Neural cell (in vitro differentiated cells): Measurements from ENCODE around the gene RNU7-1. TPM values are rescaled to one million over a fixed set of nuclear protein-coding genes. Genes with fewer than 3 reads are reported as not detected.

Experiments
- H2AFZ ChIP-seq: fragments of 200-600, 300-800 bp; sonication (generic), shearing (Covaris generic); 2 replicates; pipeline ENCODE4 v1.6.0; 2014; ENCODE audit warnings: low read depth, mild to moderate bottlenecking, antibody characterized with exemption, low read length, moderate library complexity
- H3F3A ChIP-seq: fragments of 200-600 bp; shearing (Covaris generic); 2 replicates; pipeline ENCODE4 v1.6.1; 2016; ENCODE audit warnings: mild to moderate bottlenecking, moderate library complexity, mixed read lengths, antibody characterized with exemption, low read length; ENCODE audit not compliant: insufficient read depth, poor library complexity, severe bottlenecking
- H3K27ac ChIP-seq: fragments of 200-600, 300-800 bp; sonication (generic), shearing (Covaris generic); 2 replicates; pipeline ENCODE4 v1.5.1; 2014; ENCODE audit warnings: mild to moderate bottlenecking, low read length, moderate library complexity
- H3K27me3 ChIP-seq: fragments of 300-800, 200-600 bp; sonication (generic), shearing (Covaris generic); 2 replicates; pipeline ENCODE4 v1.6.0; 2014; ENCODE audit warnings: mild to moderate bottlenecking, low read depth, low read length, moderate library complexity; ENCODE audit not compliant: insufficient read depth
- H3K36me3 ChIP-seq: fragments of 300-800, 200-600 bp; sonication (generic), shearing (Covaris generic); 2 replicates; pipeline ENCODE4 v1.5.1; 2014; ENCODE audit warnings: mild to moderate bottlenecking, antibody characterized with exemption, low read length, moderate library complexity; ENCODE audit not compliant: insufficient read depth
- H3K4me2 ChIP-seq: fragments of 300-800, 200-600 bp; sonication (generic), shearing (Covaris generic); 2 replicates; pipeline ENCODE4 v1.6.0; 2014; ENCODE audit warnings: mild to moderate bottlenecking, low read length
- H3K4me3 ChIP-seq: fragments of 300-800, 200-600 bp; sonication (generic), shearing (Covaris generic); 2 replicates; pipeline ENCODE4 v1.5.1; 2014; ENCODE audit warnings: mild to moderate bottlenecking, low read length, moderate library complexity
- H3K79me2 ChIP-seq: fragments of 200-600 bp; shearing (Covaris generic); replicated peaks from 2 replicates; pipeline ENCODE4 v1.6.0; 2014; ENCODE audit warnings: mild to moderate bottlenecking, low read length, moderate library complexity; ENCODE audit not compliant: insufficient read depth
- H3K9ac ChIP-seq: fragments of 300-800, 200-600 bp; sonication (generic), shearing (Covaris generic); 2 replicates; pipeline ENCODE4 v1.6.1; 2016; ENCODE audit warnings: mild to moderate bottlenecking, low read length, mixed read lengths
- H3K9me2 ChIP-seq: fragments of 200-600 bp; shearing (Covaris generic); 2 replicates; pipeline ENCODE4 v1.6.1; 2016; ENCODE audit warnings: mild to moderate bottlenecking, low read length, mixed read lengths; ENCODE audit not compliant: insufficient read depth
- H3K9me3 ChIP-seq: fragments of 200-600, 300-800 bp; sonication (generic), shearing (Covaris generic); 2 replicates; pipeline ENCODE4 v1.6.1; 2016; ENCODE audit warnings: mild to moderate bottlenecking, mixed run types, low read length, moderate library complexity, mixed read lengths
- H4K20me1 ChIP-seq: fragments of 200-600 bp; shearing (Covaris generic); 2 replicates; pipeline ENCODE4 v1.6.1; 2016; ENCODE audit warnings: mild to moderate bottlenecking, mixed run types; ENCODE audit not compliant: insufficient read depth
- EP300 ChIP-seq: fragments of 450-650 bp; conservative IDR thresholded peaks from 2 replicates; pipeline ENCODE4 v1.6.1; 2014; ENCODE audit warnings: antibody characterized with exemption, mild to moderate bottlenecking, moderate library complexity; ENCODE audit not compliant: poor library complexity, severe bottlenecking
- EZH2 ChIP-seq: fragments of 200-600, 300-800 bp; shearing (Covaris generic), sonication (generic); IDR thresholded peaks from 2 replicates; pipeline ENCODE4 v1.6.1; 2014; ENCODE audit warnings: antibody characterized with exemption, low read length, borderline replicate concordance, mild to moderate bottlenecking; ENCODE audit not compliant: insufficient read depth, poor library complexity, severe bottlenecking
- MXI1 ChIP-seq: fragments of 450-650 bp; conservative IDR thresholded peaks from 2 replicates; pipeline ENCODE4 v1.6.1; 2014; ENCODE audit warnings: antibody characterized with exemption, mild to moderate bottlenecking; ENCODE audit not compliant: poor library complexity, severe bottlenecking
- POLR2AphosphoS5 ChIP-seq: IDR thresholded peaks from 2 replicates; pipeline ENCODE4 v1.6.1; 2012
- RAD21 ChIP-seq: fragments of 450-650 bp; conservative IDR thresholded peaks from 2 replicates; pipeline ENCODE4 v1.6.1; 2014; ENCODE audit warnings: antibody characterized with exemption, mild to moderate bottlenecking, moderate library complexity
- SMC3 ChIP-seq: fragments of 450-650 bp; conservative IDR thresholded peaks from 2 replicates; pipeline ENCODE4 v1.6.1; 2014; ENCODE audit warnings: antibody characterized with exemption, mild to moderate bottlenecking, moderate library complexity; ENCODE audit not compliant: poor library complexity
- TAF1 ChIP-seq: IDR thresholded peaks from 2 replicates; pipeline ENCODE4 v1.6.1; 2012; ENCODE audit warnings: low read depth
- polyA plus RNA-seq: library from polyadenylated mRNA; depleted of rRNA; stranded (reverse); fragments of >200 nt; gene quantifications from 2 replicates; pipeline ENCODE4 v1.2.3, GENCODE V29; 2014
- TF ChIP-seq, protein P1 (sequence below): fragments of 450-650 bp; IDR thresholded peaks from 2 replicates; pipeline ENCODE4 v1.5.1; 2014; ENCODE audit warnings: antibody characterized with exemption, mild to moderate bottlenecking, moderate library complexity; ENCODE audit not compliant: poor library complexity, severe bottlenecking
- TF ChIP-seq, protein P2 (sequence below): IDR thresholded peaks from 2 replicates; pipeline ENCODE4 v1.6.1; 2012; ENCODE audit warnings: borderline replicate concordance

The RNU7-1 gene
- polyA plus RNA-seq, 1 donor from 2014 or later, result not detected

DNA sequence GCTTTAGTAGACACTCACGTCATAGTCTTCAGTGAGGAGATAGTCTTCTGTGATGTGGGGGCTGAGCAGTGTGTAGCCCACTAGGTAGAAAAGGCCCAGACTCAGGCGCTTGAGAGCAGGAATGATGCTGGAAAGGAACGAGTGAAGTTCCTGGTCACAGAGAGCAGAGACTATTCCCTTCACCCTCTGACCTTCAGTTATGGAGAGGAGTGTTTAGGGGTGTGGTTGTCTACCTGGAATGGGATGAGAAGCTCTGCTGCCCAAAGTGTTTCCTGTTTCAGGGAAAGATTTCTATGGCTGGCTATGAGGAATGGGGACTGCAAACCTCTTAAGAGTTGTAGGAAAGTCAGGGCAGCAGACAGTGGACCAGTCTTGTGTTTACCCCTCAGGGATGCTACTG is 35.8 kb downstream of the RNU7-1 start:
- Histone ChIP-seq H3K4me3 (no peak overlapping the region), H4K20me1 (no peaks in the 10 kb centered on the region), H3F3A (no peaks in the 10 kb centered on the region), H3K9me2 (no peaks in the 10 kb centered on the region), H3K4me2 (no peak overlapping the region), H3K36me3 (peaks cover 8% of the 10 kb centered on the region), H3K27ac (no peak overlapping the region), H3K9ac (no peak overlapping the region), H2AFZ (no peak overlapping the region), H3K27me3 (no peaks in the 10 kb centered on the region), H3K9me3 (no peaks in the 10 kb centered on the region), H3K79me2 (no peaks in the 10 kb centered on the region)
- TF ChIP-seq EP300 (no peak), SMC3 (no peak), EZH2 (no peak), TAF1 (no peak), RAD21 (no peak), POLR2AphosphoS5 (no peak), MXI1 (no peak)
- TF ChIP-seq, protein P1, sequence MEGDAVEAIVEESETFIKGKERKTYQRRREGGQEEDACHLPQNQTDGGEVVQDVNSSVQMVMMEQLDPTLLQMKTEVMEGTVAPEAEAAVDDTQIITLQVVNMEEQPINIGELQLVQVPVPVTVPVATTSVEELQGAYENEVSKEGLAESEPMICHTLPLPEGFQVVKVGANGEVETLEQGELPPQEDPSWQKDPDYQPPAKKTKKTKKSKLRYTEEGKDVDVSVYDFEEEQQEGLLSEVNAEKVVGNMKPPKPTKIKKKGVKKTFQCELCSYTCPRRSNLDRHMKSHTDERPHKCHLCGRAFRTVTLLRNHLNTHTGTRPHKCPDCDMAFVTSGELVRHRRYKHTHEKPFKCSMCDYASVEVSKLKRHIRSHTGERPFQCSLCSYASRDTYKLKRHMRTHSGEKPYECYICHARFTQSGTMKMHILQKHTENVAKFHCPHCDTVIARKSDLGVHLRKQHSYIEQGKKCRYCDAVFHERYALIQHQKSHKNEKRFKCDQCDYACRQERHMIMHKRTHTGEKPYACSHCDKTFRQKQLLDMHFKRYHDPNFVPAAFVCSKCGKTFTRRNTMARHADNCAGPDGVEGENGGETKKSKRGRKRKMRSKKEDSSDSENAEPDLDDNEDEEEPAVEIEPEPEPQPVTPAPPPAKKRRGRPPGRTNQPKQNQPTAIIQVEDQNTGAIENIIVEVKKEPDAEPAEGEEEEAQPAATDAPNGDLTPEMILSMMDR, result no peak
- TF ChIP-seq, protein P2, sequence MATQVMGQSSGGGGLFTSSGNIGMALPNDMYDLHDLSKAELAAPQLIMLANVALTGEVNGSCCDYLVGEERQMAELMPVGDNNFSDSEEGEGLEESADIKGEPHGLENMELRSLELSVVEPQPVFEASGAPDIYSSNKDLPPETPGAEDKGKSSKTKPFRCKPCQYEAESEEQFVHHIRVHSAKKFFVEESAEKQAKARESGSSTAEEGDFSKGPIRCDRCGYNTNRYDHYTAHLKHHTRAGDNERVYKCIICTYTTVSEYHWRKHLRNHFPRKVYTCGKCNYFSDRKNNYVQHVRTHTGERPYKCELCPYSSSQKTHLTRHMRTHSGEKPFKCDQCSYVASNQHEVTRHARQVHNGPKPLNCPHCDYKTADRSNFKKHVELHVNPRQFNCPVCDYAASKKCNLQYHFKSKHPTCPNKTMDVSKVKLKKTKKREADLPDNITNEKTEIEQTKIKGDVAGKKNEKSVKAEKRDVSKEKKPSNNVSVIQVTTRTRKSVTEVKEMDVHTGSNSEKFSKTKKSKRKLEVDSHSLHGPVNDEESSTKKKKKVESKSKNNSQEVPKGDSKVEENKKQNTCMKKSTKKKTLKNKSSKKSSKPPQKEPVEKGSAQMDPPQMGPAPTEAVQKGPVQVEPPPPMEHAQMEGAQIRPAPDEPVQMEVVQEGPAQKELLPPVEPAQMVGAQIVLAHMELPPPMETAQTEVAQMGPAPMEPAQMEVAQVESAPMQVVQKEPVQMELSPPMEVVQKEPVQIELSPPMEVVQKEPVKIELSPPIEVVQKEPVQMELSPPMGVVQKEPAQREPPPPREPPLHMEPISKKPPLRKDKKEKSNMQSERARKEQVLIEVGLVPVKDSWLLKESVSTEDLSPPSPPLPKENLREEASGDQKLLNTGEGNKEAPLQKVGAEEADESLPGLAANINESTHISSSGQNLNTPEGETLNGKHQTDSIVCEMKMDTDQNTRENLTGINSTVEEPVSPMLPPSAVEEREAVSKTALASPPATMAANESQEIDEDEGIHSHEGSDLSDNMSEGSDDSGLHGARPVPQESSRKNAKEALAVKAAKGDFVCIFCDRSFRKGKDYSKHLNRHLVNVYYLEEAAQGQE, result no peak

DNA sequence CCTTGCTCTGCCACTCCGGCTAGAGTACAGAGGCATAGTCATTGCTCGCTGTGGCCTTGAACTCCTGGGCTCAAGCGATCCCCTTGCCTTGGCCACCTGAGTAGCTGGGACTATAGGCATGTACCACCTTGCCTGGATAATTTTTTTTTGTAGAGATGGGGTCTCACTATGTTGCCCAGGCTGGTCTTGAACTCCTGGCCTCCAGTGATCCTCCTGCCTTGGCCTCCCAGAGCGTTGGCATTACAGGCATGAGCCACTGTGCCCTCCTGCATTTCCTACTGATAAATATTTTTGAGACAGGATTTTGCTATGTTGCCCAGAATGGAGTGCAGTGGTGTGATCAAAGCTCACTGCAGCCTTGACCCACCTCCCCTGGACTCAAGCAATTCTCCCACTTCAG is 36.5 kb downstream of the RNU7-1 start:
- Histone ChIP-seq H3K4me2 (no peak overlapping the region), H3F3A (no peaks in the 10 kb centered on the region), H3K9ac (no peak overlapping the region), H3K27ac (no peak overlapping the region), H3K79me2 (no peaks in the 10 kb centered on the region), H2AFZ (no peak overlapping the region), H3K27me3 (no peaks in the 10 kb centered on the region), H4K20me1 (no peaks in the 10 kb centered on the region), H3K9me3 (no peaks in the 10 kb centered on the region), H3K9me2 (no peaks in the 10 kb centered on the region), H3K36me3 (peaks cover 8% of the 10 kb centered on the region), H3K4me3 (no peak overlapping the region)
- no peak for TF ChIP-seq SMC3
- TF ChIP-seq, protein P2, result no peak
- no peak for TF ChIP-seq POLR2AphosphoS5
- no peak for TF ChIP-seq EP300
- TF ChIP-seq RAD21, result no peak
